ENCODE data around the gene KATNB1.

The KATNB1 gene

GRCh38 chr16:57797526-57798266, 62.1 kb downstream of the KATNB1 start:
- Histone ChIP-seq H3K4me3 (ENCODE audit: low read length) (no peak overlapping the region), H3K4me1 (ENCODE audit: insufficient read depth, low read length) (peaks cover 14% of the 10 kb centered on the region), H3K27me3 (ENCODE audit: insufficient read depth, low read length) (no peaks in the 10 kb centered on the region), H2AFZ (ENCODE audit: low read depth, low read length) (no peak overlapping the region), H3K9me3 (ENCODE audit: low read length) (no peaks in the 10 kb centered on the region), H3K36me3 (ENCODE audit: insufficient read depth, low read length) (no peaks in the 10 kb centered on the region)

GRCh38 chr16:57798267-57798810, 62.8 kb downstream of the KATNB1 start:
- Histone ChIP-seq H2AFZ (ENCODE audit: low read depth, low read length) (no peak overlapping the region), H3K4me3 (ENCODE audit: low read length) (no peak overlapping the region), H3K27me3 (ENCODE audit: insufficient read depth, low read length) (no peaks in the 10 kb centered on the region), H3K4me1 (ENCODE audit: insufficient read depth, low read length) (peaks cover 21% of the 10 kb centered on the region), H3K9me3 (ENCODE audit: low read length) (no peaks in the 10 kb centered on the region), H3K36me3 (ENCODE audit: insufficient read depth, low read length) (no peaks in the 10 kb centered on the region)

GRCh38 chr16:57798953-57799599, 63.5 kb downstream of the KATNB1 start:
- H3K36me3 ChIP-seq (ENCODE audit: insufficient read depth, low read length) = no peaks in the 10 kb centered on the region
- no peaks in the 10 kb centered on the region for H3K9me3 ChIP-seq (ENCODE audit: low read length)
- H3K27me3 ChIP-seq (ENCODE audit: insufficient read depth, low read length) = no peaks in the 10 kb centered on the region
- no peak overlapping the region for H3K4me3 ChIP-seq (ENCODE audit: low read length)
- H3K4me1 ChIP-seq (ENCODE audit: insufficient read depth, low read length) = peaks cover 26% of the 10 kb centered on the region
- H2AFZ ChIP-seq (ENCODE audit: low read depth, low read length) = no peak overlapping the region

GRCh38 chr16:57799600-57800199, 64.1 kb downstream of the KATNB1 start:
- Histone ChIP-seq H3K27me3 (ENCODE audit: insufficient read depth, low read length) (no peaks in the 10 kb centered on the region), H3K36me3 (ENCODE audit: insufficient read depth, low read length) (no peaks in the 10 kb centered on the region), H3K9me3 (ENCODE audit: low read length) (no peaks in the 10 kb centered on the region), H2AFZ (ENCODE audit: low read depth, low read length) (no peak overlapping the region), H3K4me3 (ENCODE audit: low read length) (no peak overlapping the region), H3K4me1 (ENCODE audit: insufficient read depth, low read length) (peaks cover 26% of the 10 kb centered on the region)

GRCh38 chr16:57800200-57801097, 64.9 kb downstream of the KATNB1 start:
- Histone ChIP-seq H2AFZ (ENCODE audit: low read depth, low read length) (no peak overlapping the region), H3K36me3 (ENCODE audit: insufficient read depth, low read length) (no peaks in the 10 kb centered on the region), H3K9me3 (ENCODE audit: low read length) (no peaks in the 10 kb centered on the region), H3K4me1 (ENCODE audit: insufficient read depth, low read length) (peaks cover 26% of the 10 kb centered on the region), H3K27me3 (ENCODE audit: insufficient read depth, low read length) (peaks cover 3% of the 10 kb centered on the region), H3K4me3 (ENCODE audit: low read length) (no peak overlapping the region)

GRCh38 chr16:57801098-57801808, 65.7 kb downstream of the KATNB1 start:
- Histone ChIP-seq H3K4me1 (ENCODE audit: insufficient read depth, low read length) (peaks cover 26% of the 10 kb centered on the region), H3K4me3 (ENCODE audit: low read length) (peak overlapping the region; percentile 64), H2AFZ (ENCODE audit: low read depth, low read length) (peak overlapping the region; percentile 81), H3K9me3 (ENCODE audit: low read length) (no peaks in the 10 kb centered on the region), H3K27me3 (ENCODE audit: insufficient read depth, low read length) (peaks cover 3% of the 10 kb centered on the region), H3K36me3 (ENCODE audit: insufficient read depth, low read length) (no peaks in the 10 kb centered on the region)

GRCh38 chr16:57801809-57802340, 66.3 kb downstream of the KATNB1 start:
- H3K9me3 ChIP-seq (ENCODE audit: low read length) = no peaks in the 10 kb centered on the region
- H3K27me3 ChIP-seq (ENCODE audit: insufficient read depth, low read length) = peaks cover 5% of the 10 kb centered on the region
- peak overlapping the region; percentile 81 for H2AFZ ChIP-seq (ENCODE audit: low read depth, low read length)
- peaks cover 26% of the 10 kb centered on the region for H3K4me1 ChIP-seq (ENCODE audit: insufficient read depth, low read length)
- peak overlapping the region; percentile 64 for H3K4me3 ChIP-seq (ENCODE audit: low read length)
- no peaks in the 10 kb centered on the region for H3K36me3 ChIP-seq (ENCODE audit: insufficient read depth, low read length)

- Histone ChIP-seq H2AFZ (ENCODE audit: low read depth, low read length) (peak within 1 kb of the TSS; percentile 81), H3K4me1 (ENCODE audit: insufficient read depth, low read length) (peaks cover 26% of the 10 kb centered on the region), H3K27me3 (ENCODE audit: insufficient read depth, low read length) (peaks cover 5% of the 10 kb centered on the region), H3K9me3 (ENCODE audit: low read length) (no peaks in the 10 kb centered on the region), H3K36me3 (ENCODE audit: insufficient read depth, low read length) (no peaks in the 10 kb centered on the region), H3K4me3 (ENCODE audit: low read length) (peak within 1 kb of the TSS; percentile 64)
Measured at GRCh38 chr16:57802341-57803133, 67.0 kb downstream of the KATNB1 start, which contains the start of gene KIFC3. Gene KIFC3, minus strand, starts transcription at chr16:57802491. Its CDS starts 4,248 bp downstream, at chr16:57798243.

- H3K4me1 ChIP-seq (ENCODE audit: insufficient read depth, low read length) = peaks cover 27% of the 10 kb centered on the region
- H3K4me3 ChIP-seq (ENCODE audit: low read length) = no peak overlapping the region
- H3K36me3 ChIP-seq (ENCODE audit: insufficient read depth, low read length) = no peaks in the 10 kb centered on the region
- H2AFZ ChIP-seq (ENCODE audit: low read depth, low read length) = peak overlapping the region; percentile 20
- H3K27me3 ChIP-seq (ENCODE audit: insufficient read depth, low read length) = peaks cover 5% of the 10 kb centered on the region
- no peaks in the 10 kb centered on the region for H3K9me3 ChIP-seq (ENCODE audit: low read length)
Measured at GRCh38 chr16:57803134-57803990, 67.8 kb downstream of the KATNB1 start.

GRCh38 chr16:57804111-57804837, 68.7 kb downstream of the KATNB1 start:
- no peak overlapping the region for H2AFZ ChIP-seq (ENCODE audit: low read depth, low read length)
- no peaks in the 10 kb centered on the region for H3K36me3 ChIP-seq (ENCODE audit: insufficient read depth, low read length)
- H3K9me3 ChIP-seq (ENCODE audit: low read length) = no peaks in the 10 kb centered on the region
- H3K4me3 ChIP-seq (ENCODE audit: low read length) = no peak overlapping the region
- H3K4me1 ChIP-seq (ENCODE audit: insufficient read depth, low read length) = peaks cover 31% of the 10 kb centered on the region
- peaks cover 5% of the 10 kb centered on the region for H3K27me3 ChIP-seq (ENCODE audit: insufficient read depth, low read length)
